NT2/D1 (cell line): ENCODE measurements around the gene FOLH1.
"Not testable (repeated sequence)": the region's sequence is repeated elsewhere in the genome, so short reads cannot be mapped to it uniquely, and the experiment has no call there.

Experiments
- SUZ12 ChIP-seq: IDR thresholded peaks from 2 replicates; pipeline ENCODE4 v1.6.1; 2011; ENCODE audit not compliant: insufficient read length, insufficient read depth; ENCODE audit errors: extremely low read depth
- ZNF274 ChIP-seq: IDR thresholded peaks from 2 replicates; pipeline ENCODE4 v1.6.1; 2011; ENCODE audit warnings: mild to moderate bottlenecking, low read depth, low read length

DNA sequence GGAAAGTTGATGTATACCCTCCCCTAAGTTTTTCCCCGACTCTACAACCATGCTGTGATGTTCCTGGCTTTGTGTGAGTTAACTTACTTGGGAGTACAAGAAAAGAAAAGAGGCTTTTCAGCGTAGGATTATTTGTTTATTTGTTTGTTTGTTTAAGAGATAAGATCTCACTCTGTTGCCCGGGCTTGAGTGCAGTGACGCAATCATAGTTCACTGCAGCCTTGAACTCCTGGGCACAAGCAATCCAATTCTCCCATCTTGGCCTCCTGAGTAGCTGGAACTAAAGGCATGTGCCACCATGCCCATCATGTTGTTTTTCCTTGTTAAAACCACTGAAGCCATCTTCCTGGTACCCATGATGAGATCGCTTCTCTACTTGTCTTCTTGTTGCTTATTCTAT is 24.6 kb upstream of the FOLH1 start:
- not testable (repeated sequence) for TF ChIP-seq SUZ12, ZNF274
